ENCODE data around the gene NACC2.

Gene NACC2

GRCh38 chr9:136059851-136060670 is 35.0 kb downstream of the NACC2 start:
- in situ Hi-C loops (cut with MboI; ENCODE audit: low sequenced_read_pairs): no loop called here

GRCh38 chr9:136059321-136059791 is 35.7 kb downstream of the NACC2 start:
- in situ Hi-C loops (cut with MboI; ENCODE audit: low sequenced_read_pairs): no loop called here

GRCh38 chr9:136058801-136059302 is 36.2 kb downstream of the NACC2 start:
- in situ Hi-C loops (cut with MboI; ENCODE audit: low sequenced_read_pairs): no loop called here

- in situ Hi-C loops (cut with MboI; ENCODE audit: low sequenced_read_pairs): no loop called here
These were observed 37.0 kb downstream of the NACC2 start for GRCh38 chr9:136058084-136058483.

GRCh38 chr9:136057236-136058081 is 37.6 kb downstream of the NACC2 start:
- in situ Hi-C loops (cut with MboI; ENCODE audit: low sequenced_read_pairs): no loop called here

- in situ Hi-C loops (cut with MboI; ENCODE audit: low sequenced_read_pairs): no loop called here
These were observed 38.4 kb downstream of the NACC2 start for GRCh38 chr9:136056546-136057235.

- in situ Hi-C loops (cut with MboI; ENCODE audit: low sequenced_read_pairs): no loop called here
These were observed 39.2 kb downstream of the NACC2 start for GRCh38 chr9:136055715-136056545.

- in situ Hi-C loops (cut with MboI; ENCODE audit: low sequenced_read_pairs): no loop called here
These were observed 40.0 kb downstream of the NACC2 start for GRCh38 chr9:136054798-136055714.

GRCh38 chr9:136054146-136054545 is 40.9 kb downstream of the NACC2 start:
- in situ Hi-C loops (cut with MboI; ENCODE audit: low sequenced_read_pairs): no loop called here

GRCh38 chr9:136053757-136054142 is 41.3 kb downstream of the NACC2 start:
- in situ Hi-C loops (cut with MboI; ENCODE audit: low sequenced_read_pairs): no loop called here

GRCh38 chr9:136052991-136053756 is 41.9 kb downstream of the NACC2 start:
- in situ Hi-C loops (cut with MboI; ENCODE audit: low sequenced_read_pairs): no loop called here

GRCh38 chr9:136052472-136052880 is 42.6 kb downstream of the NACC2 start:
- in situ Hi-C loops (cut with MboI; ENCODE audit: low sequenced_read_pairs): no loop called here

GRCh38 chr9:136051837-136052471 is 43.1 kb downstream of the NACC2 start:
- in situ Hi-C loops (cut with MboI; ENCODE audit: low sequenced_read_pairs): no loop called here

- in situ Hi-C loops (cut with MboI; ENCODE audit: low sequenced_read_pairs): no loop called here
These were observed 43.6 kb downstream of the NACC2 start for GRCh38 chr9:136051453-136051836.

GRCh38 chr9:136050701-136051452 is 44.2 kb downstream of the NACC2 start:
- in situ Hi-C loops (cut with MboI; ENCODE audit: low sequenced_read_pairs): no loop called here

- in situ Hi-C loops (cut with MboI; ENCODE audit: low sequenced_read_pairs): no loop called here
These were observed 44.8 kb downstream of the NACC2 start for GRCh38 chr9:136050266-136050700.
